ENCODE data around the gene SHANK2.

DNA sequence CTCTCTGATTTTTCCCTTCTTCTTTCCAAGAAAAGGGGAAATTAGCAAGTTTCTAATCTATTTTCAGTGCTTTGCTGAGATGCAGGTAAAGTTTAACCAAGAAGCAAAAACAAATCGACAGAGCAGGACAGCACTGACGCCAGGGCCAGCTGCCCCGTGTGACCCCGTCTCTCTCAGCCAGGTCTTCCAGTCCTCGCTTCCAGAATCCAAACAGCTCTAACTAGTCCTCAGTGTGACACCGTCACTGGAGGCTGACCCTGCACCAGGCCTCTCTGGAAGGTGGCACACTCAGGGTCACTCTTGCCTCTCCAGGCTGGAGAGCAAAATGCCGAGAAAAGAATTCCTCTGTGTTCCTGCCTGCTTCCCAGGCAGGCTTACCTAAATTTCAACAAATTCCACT lies 44.8 kb downstream of the SHANK2 start:
- no peak for TF ChIP-seq EP300 (IDR thresholded peaks at IDR 0.05)
- TF ChIP-seq, protein P1, sequence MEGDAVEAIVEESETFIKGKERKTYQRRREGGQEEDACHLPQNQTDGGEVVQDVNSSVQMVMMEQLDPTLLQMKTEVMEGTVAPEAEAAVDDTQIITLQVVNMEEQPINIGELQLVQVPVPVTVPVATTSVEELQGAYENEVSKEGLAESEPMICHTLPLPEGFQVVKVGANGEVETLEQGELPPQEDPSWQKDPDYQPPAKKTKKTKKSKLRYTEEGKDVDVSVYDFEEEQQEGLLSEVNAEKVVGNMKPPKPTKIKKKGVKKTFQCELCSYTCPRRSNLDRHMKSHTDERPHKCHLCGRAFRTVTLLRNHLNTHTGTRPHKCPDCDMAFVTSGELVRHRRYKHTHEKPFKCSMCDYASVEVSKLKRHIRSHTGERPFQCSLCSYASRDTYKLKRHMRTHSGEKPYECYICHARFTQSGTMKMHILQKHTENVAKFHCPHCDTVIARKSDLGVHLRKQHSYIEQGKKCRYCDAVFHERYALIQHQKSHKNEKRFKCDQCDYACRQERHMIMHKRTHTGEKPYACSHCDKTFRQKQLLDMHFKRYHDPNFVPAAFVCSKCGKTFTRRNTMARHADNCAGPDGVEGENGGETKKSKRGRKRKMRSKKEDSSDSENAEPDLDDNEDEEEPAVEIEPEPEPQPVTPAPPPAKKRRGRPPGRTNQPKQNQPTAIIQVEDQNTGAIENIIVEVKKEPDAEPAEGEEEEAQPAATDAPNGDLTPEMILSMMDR (IDR thresholded peaks at IDR 0.05), result no peak
- TF ChIP-seq POLR2A (IDR thresholded peaks at IDR 0.05), result no peak
- no peak for TF ChIP-seq POLR2AphosphoS5 (IDR thresholded peaks at IDR 0.05)
